Coronary artery (tissue), 2 donors: ENCODE data around the gene LOXHD1.

ENCODE experiments used
- DNase-seq: peaks from one replicate; pipeline ENCODE4 v3.0.0-alpha.2; 2017; ENCODE audit warnings: low spot score
- H3K27ac ChIP-seq, 2 donors: fragments of 200-600 bp; sonication (generic); one replicate each; pipeline ENCODE4 v1.5.1; 2016 to 2019
- H3K4me3 ChIP-seq: fragments of 200-600 bp; sonication (generic); 2 replicates; pipeline ENCODE4 v1.5.1; 2016; ENCODE audit warnings: mild to moderate bottlenecking, moderate library complexity
- TF ChIP-seq, protein P1 (sequence below): fragments of 200-600 bp; sonication (generic); IDR thresholded peaks from one replicate; pipeline ENCODE4 v1.5.1; 2019; ENCODE audit warnings: antibody characterized with exemption

The LOXHD1 gene

DNA sequence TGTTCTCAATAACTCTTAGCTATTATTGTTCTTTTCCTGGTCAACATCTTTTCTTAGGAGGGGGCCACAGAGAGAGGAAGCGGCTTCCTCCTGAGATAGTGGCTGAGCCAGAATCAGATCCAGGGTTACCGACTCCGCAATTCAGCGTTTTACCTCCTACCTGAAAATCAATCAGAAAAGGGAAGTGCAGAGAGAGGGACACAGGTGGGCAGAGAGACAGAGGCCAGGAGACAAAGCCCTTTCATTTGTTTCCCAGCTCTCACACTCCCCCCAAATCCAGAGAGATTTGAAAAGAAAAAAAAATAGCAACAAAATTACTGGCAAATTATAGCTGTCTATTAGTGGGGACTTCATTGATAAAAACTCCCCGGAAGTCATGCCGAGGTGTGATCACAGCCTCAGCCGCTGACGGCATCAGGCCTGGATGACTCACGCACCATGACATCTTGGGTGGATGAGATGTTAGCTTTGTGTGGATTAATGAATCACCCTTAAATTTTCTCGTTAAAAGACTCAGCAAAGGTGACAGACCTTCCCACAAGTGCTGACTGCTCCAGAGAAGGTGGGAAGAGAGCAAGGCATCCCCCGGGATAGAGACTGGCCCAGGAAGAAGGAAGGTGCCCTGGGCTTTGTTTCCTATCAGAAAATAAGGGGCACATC lies 120.7 kb downstream of the LOXHD1 start:
- Histone ChIP-seq H3K4me3 (no peak overlapping the region), H3K27ac (no peak overlapping the region)
- TF ChIP-seq, protein P1, sequence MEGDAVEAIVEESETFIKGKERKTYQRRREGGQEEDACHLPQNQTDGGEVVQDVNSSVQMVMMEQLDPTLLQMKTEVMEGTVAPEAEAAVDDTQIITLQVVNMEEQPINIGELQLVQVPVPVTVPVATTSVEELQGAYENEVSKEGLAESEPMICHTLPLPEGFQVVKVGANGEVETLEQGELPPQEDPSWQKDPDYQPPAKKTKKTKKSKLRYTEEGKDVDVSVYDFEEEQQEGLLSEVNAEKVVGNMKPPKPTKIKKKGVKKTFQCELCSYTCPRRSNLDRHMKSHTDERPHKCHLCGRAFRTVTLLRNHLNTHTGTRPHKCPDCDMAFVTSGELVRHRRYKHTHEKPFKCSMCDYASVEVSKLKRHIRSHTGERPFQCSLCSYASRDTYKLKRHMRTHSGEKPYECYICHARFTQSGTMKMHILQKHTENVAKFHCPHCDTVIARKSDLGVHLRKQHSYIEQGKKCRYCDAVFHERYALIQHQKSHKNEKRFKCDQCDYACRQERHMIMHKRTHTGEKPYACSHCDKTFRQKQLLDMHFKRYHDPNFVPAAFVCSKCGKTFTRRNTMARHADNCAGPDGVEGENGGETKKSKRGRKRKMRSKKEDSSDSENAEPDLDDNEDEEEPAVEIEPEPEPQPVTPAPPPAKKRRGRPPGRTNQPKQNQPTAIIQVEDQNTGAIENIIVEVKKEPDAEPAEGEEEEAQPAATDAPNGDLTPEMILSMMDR: no peak
- no peak for DNase-seq

DNA sequence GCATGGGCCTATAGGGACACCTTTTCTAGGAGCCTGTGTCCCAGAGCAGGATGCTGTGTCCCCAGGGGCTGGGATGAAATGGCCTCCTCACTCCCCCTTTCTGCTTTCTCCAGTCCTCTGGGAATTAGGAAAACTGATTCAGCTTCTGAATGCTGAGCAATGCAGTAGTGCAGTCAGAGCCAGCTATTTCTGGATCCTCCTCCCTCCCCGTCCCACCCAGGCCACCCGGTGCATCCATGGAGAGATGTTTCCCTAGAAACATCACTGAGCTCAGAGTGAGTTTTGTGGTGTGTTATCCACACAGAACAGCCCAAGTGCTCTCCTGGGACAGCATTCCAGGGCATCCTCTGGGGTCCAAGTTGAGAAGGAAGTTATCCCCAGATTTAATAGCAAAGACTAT lies 125.5 kb downstream of the LOXHD1 start:
- H3K4me3 ChIP-seq: no peak overlapping the region
- TF ChIP-seq, protein P1: no peak
- H3K27ac ChIP-seq: no peak overlapping the region
- no peak for DNase-seq

DNA sequence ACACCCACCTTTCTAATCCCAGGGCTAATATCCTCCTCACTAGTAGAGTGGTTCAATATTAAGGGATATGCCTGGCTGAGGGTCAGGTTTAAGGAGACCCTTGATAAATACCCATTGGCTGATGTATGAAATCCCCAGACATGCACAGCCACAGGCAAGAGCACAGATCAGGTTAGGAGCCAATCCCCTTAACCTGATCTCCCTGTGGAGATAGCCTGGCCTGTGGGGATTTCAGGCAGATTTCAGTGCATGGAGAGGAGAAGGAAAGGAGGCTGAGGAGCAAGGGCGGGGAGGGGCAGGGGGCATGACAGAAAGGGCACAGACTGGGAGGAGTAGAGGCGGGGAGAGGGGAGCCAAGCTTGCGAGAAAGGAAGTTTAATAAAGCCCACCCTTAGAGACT lies 129.0 kb downstream of the LOXHD1 start:
- H3K4me3 ChIP-seq: no peak overlapping the region
- TF ChIP-seq, protein P1: no peak
- H3K27ac ChIP-seq: no peak overlapping the region
- no peak for DNase-seq

DNA sequence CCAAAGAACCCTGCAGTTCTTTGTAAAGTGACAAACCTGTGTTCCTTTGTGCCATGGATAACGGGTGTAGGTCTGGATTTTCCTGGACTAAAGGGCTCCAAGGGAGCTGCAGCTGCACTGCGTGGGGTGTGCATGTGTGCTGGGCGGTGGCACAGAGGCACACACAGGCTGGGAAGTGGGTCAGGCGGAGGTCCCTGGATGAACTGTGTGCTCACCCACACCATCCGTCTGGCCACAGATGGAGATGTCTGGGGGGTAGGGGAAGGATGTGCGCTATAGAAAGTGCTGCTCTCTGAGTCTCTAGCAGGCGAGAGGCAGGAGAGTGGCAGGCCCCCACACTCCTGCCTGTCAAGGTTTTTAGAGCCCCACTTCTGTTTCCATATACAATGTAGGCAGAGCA lies 137.2 kb downstream of the LOXHD1 start:
- Histone ChIP-seq H3K4me3 (no peak overlapping the region), H3K27ac (no peak overlapping the region)
- TF ChIP-seq, protein P1: no peak
- no peak for DNase-seq

DNA sequence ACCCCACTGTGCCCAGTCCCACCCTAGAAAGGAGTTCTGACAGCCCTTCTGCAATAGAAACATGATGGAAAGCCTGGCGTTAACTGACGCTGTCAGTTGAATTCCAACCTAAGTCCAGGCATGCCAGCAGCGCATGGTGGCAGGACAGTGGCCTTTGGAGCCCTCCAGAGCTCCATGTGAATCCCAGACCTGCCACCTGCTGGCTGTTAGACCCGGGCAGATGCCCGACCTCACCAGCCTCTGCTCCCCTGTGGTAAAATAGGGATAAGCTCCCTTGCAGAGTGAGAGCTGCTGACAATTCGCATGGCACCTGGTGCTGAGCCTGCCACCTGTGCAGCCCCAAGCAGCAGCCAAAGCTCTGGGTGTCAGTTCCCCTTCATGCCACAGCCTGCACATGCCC lies 138.6 kb downstream of the LOXHD1 start:
- DNase-seq: no peak
- TF ChIP-seq, protein P1: no peak
- H3K4me3 ChIP-seq: no peak overlapping the region

DNA sequence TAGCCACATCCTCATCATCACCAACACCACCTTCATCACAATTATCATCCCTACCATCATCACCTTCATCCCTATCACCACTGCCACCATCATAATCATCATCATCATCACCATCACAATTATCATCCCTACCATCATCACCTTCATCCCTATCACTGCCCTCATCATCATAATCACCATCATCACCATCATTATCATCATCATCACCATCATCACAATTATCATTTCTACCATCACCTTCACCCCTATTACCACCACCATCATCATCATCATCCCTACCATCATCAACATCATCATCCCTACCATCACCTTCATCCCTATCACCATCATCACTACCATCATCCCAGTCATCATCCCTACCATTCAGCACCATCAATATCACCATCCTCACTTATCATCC lies 140.5 kb downstream of the LOXHD1 start:
- Histone ChIP-seq H3K27ac (no peak overlapping the region), H3K4me3 (no peak overlapping the region)
- TF ChIP-seq, protein P1: no peak
- no peak for DNase-seq

More for the DNA sequence above, 138.6 kb downstream of the LOXHD1 start:
- no peak overlapping the region for H3K27ac ChIP-seq

DNA sequence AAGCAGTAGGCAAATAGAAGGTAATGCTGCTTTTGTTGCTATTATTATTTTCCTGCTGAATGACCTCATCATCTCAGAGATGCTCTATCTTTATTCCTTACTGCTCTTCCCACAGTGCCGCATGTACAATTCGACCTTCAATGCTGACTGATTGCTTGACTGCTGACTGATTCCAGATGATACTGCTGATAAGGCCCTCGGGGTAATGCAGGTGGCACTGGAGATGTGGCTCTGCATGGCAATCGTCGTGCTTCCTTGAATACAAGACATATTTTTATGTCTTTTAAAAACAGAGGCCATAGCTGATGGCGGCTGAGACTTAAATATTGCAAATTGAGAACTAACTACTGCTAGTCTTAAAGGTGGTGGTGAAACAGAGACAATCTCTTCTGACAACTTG lies 146.6 kb downstream of the LOXHD1 start:
- TF ChIP-seq, protein P1: no peak
- DNase-seq: no peak
- no peak overlapping the region for H3K4me3 ChIP-seq
- H3K27ac ChIP-seq: no peak overlapping the region
